ENCODE results near the gene TUBGCP2. TPM values are rescaled to one million over a fixed set of nuclear protein-coding genes. Genes with fewer than 3 reads are reported as not detected.

The TUBGCP2 gene
- total and polyA plus RNA-seq, 12 donors: 31.5 to 77.6 (median 37.3) TPM

- Histone ChIP-seq H3K27ac (peak within 1 kb of the TSS in 2 of 10 donors; percentile 29 to 85), H3K36me3 (no peaks in the 10 kb centered on the region), H3K4me1 (peaks cover 0 to 36% (median 22%) of the 10 kb centered on the region in 9 donors), H3K9me3 (no peaks in the 10 kb centered on the region), H3K4me3 (peak within 1 kb of the TSS in 8 of 10 donors; percentile 1 to 51 (median 30)), H3K27me3 (peaks cover 34 to 96% (median 92%) of the 10 kb centered on the region in 7 donors)
- no peak for DNase-seq
- 5 to 9% methylated on average over 53 to 60 of the region's 60 CpGs for WGBS, 2 donors
- TF ChIP-seq CTCF (IDR thresholded peaks at IDR 0.05): no peak
- intact Hi-C loops (cut with DNase I): no loop called here
- no peak for ATAC-seq
Observed at GRCh38 chr10:133237588-133238465, 70.8 kb downstream of the TUBGCP2 start, which contains the start of gene VENTX. Gene VENTX, plus strand, starts transcription at chr10:133237855. Its CDS starts 60 bp downstream, at chr10:133237915.

GRCh38 chr10:133237241-133237587 lies 71.5 kb downstream of the TUBGCP2 start:
- Histone ChIP-seq H3K27me3 (peaks cover 34 to 96% (median 92%) of the 10 kb centered on the region in 7 donors), H3K27ac (no peak overlapping the region), H3K9me3 (no peaks in the 10 kb centered on the region), H3K4me3 (peak overlapping the region in 6 of 10 donors; percentile 22 to 51 (median 32)), H3K36me3 (no peaks in the 10 kb centered on the region), H3K4me1 (peaks cover 0 to 36% (median 22%) of the 10 kb centered on the region in 9 donors)
- no peak for DNase-seq
- TF ChIP-seq CTCF (IDR thresholded peaks at IDR 0.05): no peak
- 1 to 3% methylated on average over 32 of the region's 32 CpGs for WGBS, 2 donors
- intact Hi-C loops (cut with DNase I): no loop called here
- peak in 1 of 8 donors; percentile 12 for ATAC-seq

DNA sequence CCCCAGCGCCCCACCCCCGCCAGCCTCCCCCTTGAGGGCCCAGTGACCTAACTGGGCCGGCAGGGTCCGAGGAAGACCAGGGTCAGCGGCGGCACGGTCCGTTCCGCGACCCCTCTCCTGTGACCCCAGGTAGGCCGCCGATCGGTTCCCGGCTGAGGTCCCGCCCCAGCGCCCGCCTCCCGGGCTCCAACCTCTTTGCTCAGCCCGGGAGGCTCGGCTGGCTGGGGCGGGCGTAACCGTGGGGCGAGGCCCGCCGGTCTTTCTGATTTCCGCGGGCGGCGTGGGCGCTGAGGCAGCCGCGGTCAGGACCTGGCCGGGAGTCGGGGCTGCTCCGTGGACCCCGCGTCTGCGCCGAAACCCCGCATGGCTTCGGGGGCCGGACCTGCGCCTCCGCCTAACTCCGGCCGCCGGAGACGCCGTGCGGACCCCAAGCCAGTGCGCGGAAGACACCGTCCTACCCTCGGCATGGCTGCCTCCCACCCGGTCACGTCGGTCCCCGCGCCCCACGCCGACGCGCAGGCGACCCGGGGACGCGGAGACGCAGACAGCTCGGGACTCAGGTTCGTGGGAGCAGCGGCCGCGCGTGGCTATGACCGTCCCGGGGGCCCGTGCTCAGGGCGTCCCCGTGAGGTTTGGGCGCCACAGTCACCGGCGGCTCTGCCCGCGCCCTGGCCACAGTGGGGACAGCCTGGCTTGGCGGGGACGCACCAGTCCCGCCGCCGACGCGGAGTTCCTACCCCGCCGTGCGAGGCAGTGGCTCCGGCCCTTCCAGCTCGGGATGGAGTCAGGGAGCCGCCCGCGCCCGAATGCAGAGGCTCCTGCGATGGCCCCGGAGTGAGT lies 72.1 kb downstream of the TUBGCP2 start:
- intact Hi-C loops (cut with DNase I): no loop called here
- peak in 3 of 8 donors; percentile 5 to 35 (median 23) for ATAC-seq

More for the DNA sequence above, 72.1 kb downstream of the TUBGCP2 start:
- Histone ChIP-seq H3K9me3 (no peaks in the 10 kb centered on the region), H3K27me3 (peaks cover 34 to 96% (median 92%) of the 10 kb centered on the region in 7 donors), H3K27ac (peak overlapping the region in 4 of 10 donors; percentile 29 to 85 (median 36)), H3K4me3 (peak overlapping the region in 8 of 10 donors; percentile 1 to 51 (median 30)), H3K36me3 (no peaks in the 10 kb centered on the region), H3K4me1 (peaks cover 0 to 33% (median 22%) of the 10 kb centered on the region in 9 donors)
- DNase-seq: no peak
- no peak for TF ChIP-seq CTCF (IDR thresholded peaks at IDR 0.05)
- 1% methylated on average over 103 of the region's 103 CpGs for WGBS, 2 donors
